ENCODE measurements around the gene RPS10. TPM values are rescaled to one million over a fixed set of nuclear protein-coding genes. Genes with fewer than 3 reads are reported as not detected.

Gene RPS10
- total and polyA plus RNA-seq, 12 donors: 551 to 2,567 (median 630) TPM

DNA sequence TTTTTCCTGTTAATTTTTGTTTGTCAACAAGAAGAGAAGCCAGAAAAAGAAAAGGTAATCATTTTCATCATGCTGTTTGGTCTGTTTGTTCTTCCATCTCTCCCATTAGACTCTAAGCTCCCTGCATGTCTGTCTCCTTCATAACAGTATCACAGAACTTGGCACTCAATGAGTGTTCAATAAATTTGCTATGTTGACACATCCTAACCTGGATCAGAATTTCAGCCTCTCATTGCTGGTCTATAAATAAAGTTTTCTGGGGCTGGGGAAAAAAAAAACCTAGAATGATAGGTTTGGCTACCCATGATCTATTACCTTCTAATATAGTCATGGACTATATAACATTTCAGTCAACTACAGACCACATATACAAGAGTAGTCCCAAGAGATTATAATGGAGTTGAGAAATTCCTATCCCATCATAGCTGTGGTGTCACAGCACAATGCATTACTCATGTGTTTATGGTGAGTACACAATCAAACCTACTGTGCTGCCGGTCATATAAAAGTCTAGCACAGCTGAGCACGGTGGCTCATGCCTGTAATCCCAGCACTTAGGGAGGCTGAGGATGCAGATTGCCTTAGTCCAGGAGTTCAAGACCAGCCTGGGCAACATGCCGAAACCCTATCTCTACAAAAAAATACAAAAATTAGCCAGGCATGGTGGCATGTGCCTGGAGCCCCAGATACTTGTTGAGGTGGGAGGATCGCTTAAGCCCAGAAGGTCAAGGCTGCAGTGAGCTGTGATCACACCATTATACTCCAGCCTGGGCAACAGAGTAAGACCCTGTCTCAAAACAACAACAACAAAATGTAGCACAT is 39.3 kb downstream of the RPS10 start:
- ATAC-seq (no peak), DNase-seq (no peak)
- Histone ChIP-seq H3K27me3 (no peaks in the 10 kb centered on the region), H3K9me3 (peaks cover 0 to 7% (median 0%) of the 10 kb centered on the region in 11 donors), H3K4me3 (no peak overlapping the region), H3K4me1 (peaks cover 21 to 86% (median 72%) of the 10 kb centered on the region in 9 donors), H3K36me3 (no peaks in the 10 kb centered on the region), H3K27ac (no peak overlapping the region)
- TF ChIP-seq, protein P1, sequence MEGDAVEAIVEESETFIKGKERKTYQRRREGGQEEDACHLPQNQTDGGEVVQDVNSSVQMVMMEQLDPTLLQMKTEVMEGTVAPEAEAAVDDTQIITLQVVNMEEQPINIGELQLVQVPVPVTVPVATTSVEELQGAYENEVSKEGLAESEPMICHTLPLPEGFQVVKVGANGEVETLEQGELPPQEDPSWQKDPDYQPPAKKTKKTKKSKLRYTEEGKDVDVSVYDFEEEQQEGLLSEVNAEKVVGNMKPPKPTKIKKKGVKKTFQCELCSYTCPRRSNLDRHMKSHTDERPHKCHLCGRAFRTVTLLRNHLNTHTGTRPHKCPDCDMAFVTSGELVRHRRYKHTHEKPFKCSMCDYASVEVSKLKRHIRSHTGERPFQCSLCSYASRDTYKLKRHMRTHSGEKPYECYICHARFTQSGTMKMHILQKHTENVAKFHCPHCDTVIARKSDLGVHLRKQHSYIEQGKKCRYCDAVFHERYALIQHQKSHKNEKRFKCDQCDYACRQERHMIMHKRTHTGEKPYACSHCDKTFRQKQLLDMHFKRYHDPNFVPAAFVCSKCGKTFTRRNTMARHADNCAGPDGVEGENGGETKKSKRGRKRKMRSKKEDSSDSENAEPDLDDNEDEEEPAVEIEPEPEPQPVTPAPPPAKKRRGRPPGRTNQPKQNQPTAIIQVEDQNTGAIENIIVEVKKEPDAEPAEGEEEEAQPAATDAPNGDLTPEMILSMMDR (IDR thresholded peaks at IDR 0.05): no peak
- intact Hi-C loops (cut with DNase I): loop anchor here in 1 of 10 donors (10.0 kb wide), 1 partner anchor 112 kb away; no protein-coding TSS in a partner anchor
- 80 to 83% methylated on average over 4 of the region's 4 CpGs for WGBS, 2 donors

DNA sequence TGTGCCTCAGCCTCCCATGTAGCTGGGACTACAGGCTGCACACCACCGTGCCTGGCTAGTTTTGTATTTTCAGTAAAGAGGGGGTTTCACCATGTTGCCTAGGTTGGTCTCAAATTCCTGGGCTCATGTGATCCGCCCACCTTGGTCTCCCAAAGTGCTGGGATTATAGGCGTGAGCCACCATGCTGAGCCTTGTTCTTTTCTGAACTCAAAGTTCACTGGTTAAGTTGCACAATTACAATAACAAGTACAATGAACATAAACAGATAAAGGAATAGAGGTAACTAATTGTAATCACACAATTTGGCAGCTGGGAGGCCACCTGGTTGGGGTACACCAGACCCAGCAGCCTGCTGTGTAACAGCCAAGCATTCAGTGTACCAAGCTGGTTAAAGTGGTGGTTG is 40.1 kb downstream of the RPS10 start:
- no peaks in the 10 kb centered on the region for H3K36me3 ChIP-seq
- H3K4me1 ChIP-seq: peaks cover 19 to 86% (median 67%) of the 10 kb centered on the region in 9 donors
- 90 to 91% methylated on average over 3 of the region's 3 CpGs for WGBS, 2 donors
- no peak overlapping the region for H3K27ac ChIP-seq
- TF ChIP-seq, protein P1 (IDR thresholded peaks at IDR 0.05): no peak
- H3K27me3 ChIP-seq: no peaks in the 10 kb centered on the region
- intact Hi-C loops (cut with DNase I): loop anchor here in 1 of 10 donors (10.0 kb wide), 1 partner anchor 111 kb away; no protein-coding TSS in a partner anchor
- ATAC-seq (no peak), DNase-seq (no peak)
- no peak overlapping the region for H3K4me3 ChIP-seq
- peaks cover 0 to 7% (median 0%) of the 10 kb centered on the region in 11 donors for H3K9me3 ChIP-seq

DNA sequence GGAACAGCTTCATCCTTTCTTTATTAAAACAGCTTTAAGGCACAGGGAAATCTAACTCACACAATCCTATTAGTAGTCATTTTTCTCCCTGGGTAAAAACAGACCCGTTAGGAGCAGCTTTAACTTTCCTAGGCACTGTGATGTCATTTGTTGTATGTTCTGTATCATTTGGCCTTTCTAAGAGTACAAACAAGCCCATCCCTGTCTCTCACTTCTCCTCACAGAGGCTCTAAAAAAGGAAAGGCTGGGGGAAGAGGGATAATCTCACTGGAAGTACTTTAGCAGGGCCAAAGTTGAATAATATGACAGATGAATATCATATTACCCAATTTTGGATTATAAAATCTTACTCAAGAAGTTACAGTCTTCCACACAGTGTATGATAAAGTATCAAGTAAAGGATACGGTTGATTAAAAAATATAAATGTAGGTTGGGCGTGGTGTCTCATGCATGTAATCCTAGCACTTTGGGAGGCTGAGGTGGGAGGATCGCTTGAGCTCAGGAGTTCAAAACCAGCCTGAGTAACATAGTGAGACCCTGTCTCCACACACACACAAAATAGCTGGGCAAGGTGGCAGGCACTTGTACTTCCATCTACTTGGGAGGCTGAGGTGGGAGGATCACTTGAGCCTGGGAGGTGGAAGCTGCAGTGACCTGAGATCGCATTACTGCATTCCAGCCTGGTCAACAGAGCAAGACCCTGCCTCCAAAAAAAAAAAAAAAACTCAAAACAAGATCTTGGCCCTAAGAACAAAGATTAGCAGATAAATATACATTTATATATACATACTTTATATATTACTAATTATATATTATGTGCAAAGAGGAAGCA is 41.3 kb downstream of the RPS10 start:
- ATAC-seq (peak in 2 of 8 donors; percentile 38 to 79), DNase-seq (no peak)
- intact Hi-C loops (cut with DNase I): loop anchor here in 1 of 10 donors (10.0 kb wide), 1 partner anchor 110 kb away; no protein-coding TSS in a partner anchor
- Histone ChIP-seq H3K4me1 (peaks cover 15 to 78% (median 55%) of the 10 kb centered on the region in 9 donors), H3K27me3 (no peaks in the 10 kb centered on the region), H3K9me3 (peaks cover 0 to 7% (median 0%) of the 10 kb centered on the region in 11 donors), H3K4me3 (no peak overlapping the region), H3K36me3 (peaks cover 0 to 4% (median 0%) of the 10 kb centered on the region in 9 donors), H3K27ac (peak overlapping the region in 6 of 10 donors; percentile 19 to 60 (median 32))
- whole genome bisulfite sequencing, 2 donors: 79 to 82% methylated on average over 5 of the region's 5 CpGs
- TF ChIP-seq, protein P1 (IDR thresholded peaks at IDR 0.05): no peak
